ENCODE results near the gene QSOX2.

DNA sequence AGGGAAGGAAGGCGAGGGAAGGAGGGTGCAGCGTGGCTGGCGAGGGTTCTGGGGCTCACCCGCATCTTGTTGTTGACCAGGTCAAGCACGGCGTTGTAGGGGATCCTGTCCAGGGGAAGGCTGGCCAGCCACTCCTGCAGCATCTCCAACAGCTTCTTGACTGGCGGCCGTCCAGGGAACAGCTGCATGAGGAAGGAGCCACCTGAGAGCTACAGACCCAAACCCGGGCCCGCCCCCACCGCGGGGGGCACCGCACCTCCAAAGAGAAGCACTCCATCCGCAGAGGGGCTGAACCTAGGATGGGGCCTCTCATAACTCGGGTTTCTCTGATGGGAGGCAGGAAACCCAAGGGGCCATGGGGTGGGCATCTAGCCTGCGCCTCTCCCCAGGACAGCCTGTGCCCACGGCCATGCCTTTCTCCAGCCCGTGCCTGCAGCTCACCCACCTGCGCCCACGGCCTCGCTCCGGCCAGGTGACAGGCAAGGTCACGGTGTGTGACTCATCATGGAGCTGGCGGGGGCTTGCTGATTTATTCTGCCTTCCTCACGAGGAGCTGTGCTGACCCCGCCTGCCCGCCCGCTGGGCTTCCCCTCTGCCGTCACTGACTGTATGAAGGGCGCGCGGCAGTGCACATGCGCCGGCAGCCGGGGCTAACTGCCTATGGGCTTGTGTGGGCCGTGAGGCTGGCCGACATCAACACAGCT is 28.9 kb downstream of the QSOX2 start:
- TF ChIP-seq, protein P1, sequence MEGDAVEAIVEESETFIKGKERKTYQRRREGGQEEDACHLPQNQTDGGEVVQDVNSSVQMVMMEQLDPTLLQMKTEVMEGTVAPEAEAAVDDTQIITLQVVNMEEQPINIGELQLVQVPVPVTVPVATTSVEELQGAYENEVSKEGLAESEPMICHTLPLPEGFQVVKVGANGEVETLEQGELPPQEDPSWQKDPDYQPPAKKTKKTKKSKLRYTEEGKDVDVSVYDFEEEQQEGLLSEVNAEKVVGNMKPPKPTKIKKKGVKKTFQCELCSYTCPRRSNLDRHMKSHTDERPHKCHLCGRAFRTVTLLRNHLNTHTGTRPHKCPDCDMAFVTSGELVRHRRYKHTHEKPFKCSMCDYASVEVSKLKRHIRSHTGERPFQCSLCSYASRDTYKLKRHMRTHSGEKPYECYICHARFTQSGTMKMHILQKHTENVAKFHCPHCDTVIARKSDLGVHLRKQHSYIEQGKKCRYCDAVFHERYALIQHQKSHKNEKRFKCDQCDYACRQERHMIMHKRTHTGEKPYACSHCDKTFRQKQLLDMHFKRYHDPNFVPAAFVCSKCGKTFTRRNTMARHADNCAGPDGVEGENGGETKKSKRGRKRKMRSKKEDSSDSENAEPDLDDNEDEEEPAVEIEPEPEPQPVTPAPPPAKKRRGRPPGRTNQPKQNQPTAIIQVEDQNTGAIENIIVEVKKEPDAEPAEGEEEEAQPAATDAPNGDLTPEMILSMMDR (IDR thresholded peaks at IDR 0.05) = no peak
- TF ChIP-seq JUN (IDR thresholded peaks at IDR 0.05) (no peak), KDM1A (IDR thresholded peaks at IDR 0.05; ENCODE audit: low read depth) (no peak), TP53 (CRISPR knock-in tag; IDR thresholded peaks at IDR 0.05) (no peak), CBX2 (IDR thresholded peaks at IDR 0.05; ENCODE audit: borderline replicate concordance, low read depth) (no peak), RCOR1 (IDR thresholded peaks at IDR 0.05; ENCODE audit: low read depth, low read length) (no peak), POLR2A (IDR thresholded peaks at IDR 0.05; ENCODE audit: low read length) (no peak), BHLHE40 (IDR thresholded peaks at IDR 0.05; ENCODE audit: low read depth, low read length) (no peak), CEBPB (IDR thresholded peaks at IDR 0.05) (no peak), RAD21 (conservative IDR thresholded peaks at IDR 0.05 in 1 of 2, IDR thresholded peaks at IDR 0.05 in 1 of 2) (no peak), ZC3H11A (IDR thresholded peaks at IDR 0.05) (no peak)
- TF ChIP-seq, protein P2, sequence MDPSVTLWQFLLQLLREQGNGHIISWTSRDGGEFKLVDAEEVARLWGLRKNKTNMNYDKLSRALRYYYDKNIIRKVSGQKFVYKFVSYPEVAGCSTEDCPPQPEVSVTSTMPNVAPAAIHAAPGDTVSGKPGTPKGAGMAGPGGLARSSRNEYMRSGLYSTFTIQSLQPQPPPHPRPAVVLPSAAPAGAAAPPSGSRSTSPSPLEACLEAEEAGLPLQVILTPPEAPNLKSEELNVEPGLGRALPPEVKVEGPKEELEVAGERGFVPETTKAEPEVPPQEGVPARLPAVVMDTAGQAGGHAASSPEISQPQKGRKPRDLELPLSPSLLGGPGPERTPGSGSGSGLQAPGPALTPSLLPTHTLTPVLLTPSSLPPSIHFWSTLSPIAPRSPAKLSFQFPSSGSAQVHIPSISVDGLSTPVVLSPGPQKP (IDR thresholded peaks at IDR 0.05; ENCODE audit: low read depth, low read length) = no peak
- TF ChIP-seq, protein P3, sequence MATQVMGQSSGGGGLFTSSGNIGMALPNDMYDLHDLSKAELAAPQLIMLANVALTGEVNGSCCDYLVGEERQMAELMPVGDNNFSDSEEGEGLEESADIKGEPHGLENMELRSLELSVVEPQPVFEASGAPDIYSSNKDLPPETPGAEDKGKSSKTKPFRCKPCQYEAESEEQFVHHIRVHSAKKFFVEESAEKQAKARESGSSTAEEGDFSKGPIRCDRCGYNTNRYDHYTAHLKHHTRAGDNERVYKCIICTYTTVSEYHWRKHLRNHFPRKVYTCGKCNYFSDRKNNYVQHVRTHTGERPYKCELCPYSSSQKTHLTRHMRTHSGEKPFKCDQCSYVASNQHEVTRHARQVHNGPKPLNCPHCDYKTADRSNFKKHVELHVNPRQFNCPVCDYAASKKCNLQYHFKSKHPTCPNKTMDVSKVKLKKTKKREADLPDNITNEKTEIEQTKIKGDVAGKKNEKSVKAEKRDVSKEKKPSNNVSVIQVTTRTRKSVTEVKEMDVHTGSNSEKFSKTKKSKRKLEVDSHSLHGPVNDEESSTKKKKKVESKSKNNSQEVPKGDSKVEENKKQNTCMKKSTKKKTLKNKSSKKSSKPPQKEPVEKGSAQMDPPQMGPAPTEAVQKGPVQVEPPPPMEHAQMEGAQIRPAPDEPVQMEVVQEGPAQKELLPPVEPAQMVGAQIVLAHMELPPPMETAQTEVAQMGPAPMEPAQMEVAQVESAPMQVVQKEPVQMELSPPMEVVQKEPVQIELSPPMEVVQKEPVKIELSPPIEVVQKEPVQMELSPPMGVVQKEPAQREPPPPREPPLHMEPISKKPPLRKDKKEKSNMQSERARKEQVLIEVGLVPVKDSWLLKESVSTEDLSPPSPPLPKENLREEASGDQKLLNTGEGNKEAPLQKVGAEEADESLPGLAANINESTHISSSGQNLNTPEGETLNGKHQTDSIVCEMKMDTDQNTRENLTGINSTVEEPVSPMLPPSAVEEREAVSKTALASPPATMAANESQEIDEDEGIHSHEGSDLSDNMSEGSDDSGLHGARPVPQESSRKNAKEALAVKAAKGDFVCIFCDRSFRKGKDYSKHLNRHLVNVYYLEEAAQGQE (IDR thresholded peaks at IDR 0.05) = no peak
- TF ChIP-seq, protein P4, sequence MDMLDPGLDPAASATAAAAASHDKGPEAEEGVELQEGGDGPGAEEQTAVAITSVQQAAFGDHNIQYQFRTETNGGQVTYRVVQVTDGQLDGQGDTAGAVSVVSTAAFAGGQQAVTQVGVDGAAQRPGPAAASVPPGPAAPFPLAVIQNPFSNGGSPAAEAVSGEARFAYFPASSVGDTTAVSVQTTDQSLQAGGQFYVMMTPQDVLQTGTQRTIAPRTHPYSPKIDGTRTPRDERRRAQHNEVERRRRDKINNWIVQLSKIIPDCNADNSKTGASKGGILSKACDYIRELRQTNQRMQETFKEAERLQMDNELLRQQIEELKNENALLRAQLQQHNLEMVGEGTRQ (IDR thresholded peaks at IDR 0.05) = no peak
